Central memory CD8-positive, alpha-beta T cell (primary cell): ENCODE results near the gene U2AF1L4.
"Not testable (repeated sequence)": the region's sequence is repeated elsewhere in the genome, so short reads cannot be mapped to it uniquely, and the experiment has no call there.

Experiments
- ATAC-seq: fragments of 150-1000 bp; cut with Tn5 transposase; replicated peaks from 2 replicates; pipeline ENCODE4 v1.10.0; 2022; ENCODE audit warnings: mild to moderate bottlenecking, moderate FRiP score, moderate number of reproducible peaks; ENCODE audit not compliant: poor library complexity, severe bottlenecking; ENCODE audit errors: extremely low read depth
- DNase-seq, 2 donors: peaks; one replicate each; pipeline ENCODE4 v3.0.0; 2021; ENCODE audit warnings: low spot score in 2 of 2
- H3K27ac Mint-ChIP-seq: one replicate; pipeline ENCODE4 v1.8.0; 2022; ENCODE audit warnings: low read depth, mild to moderate bottlenecking, moderate library complexity, mixed read lengths
- H3K27me3 Mint-ChIP-seq: one replicate; pipeline ENCODE4 v1.8.0; 2022; ENCODE audit warnings: mixed read lengths
- H3K36me3 Mint-ChIP-seq: one replicate; pipeline ENCODE4 v1.8.0; 2022; ENCODE audit warnings: mild to moderate bottlenecking, moderate library complexity, mixed read lengths; ENCODE audit not compliant: insufficient read depth
- H3K4me1 Mint-ChIP-seq: one replicate; pipeline ENCODE4 v1.8.0; 2022; ENCODE audit warnings: mixed read lengths
- H3K4me3 Mint-ChIP-seq: one replicate; pipeline ENCODE4 v1.8.0; 2022; ENCODE audit warnings: mild to moderate bottlenecking, moderate library complexity, mixed read lengths
- H3K9me3 Mint-ChIP-seq: one replicate; pipeline ENCODE4 v1.8.0; 2022; ENCODE audit warnings: mixed read lengths

Gene U2AF1L4

DNA sequence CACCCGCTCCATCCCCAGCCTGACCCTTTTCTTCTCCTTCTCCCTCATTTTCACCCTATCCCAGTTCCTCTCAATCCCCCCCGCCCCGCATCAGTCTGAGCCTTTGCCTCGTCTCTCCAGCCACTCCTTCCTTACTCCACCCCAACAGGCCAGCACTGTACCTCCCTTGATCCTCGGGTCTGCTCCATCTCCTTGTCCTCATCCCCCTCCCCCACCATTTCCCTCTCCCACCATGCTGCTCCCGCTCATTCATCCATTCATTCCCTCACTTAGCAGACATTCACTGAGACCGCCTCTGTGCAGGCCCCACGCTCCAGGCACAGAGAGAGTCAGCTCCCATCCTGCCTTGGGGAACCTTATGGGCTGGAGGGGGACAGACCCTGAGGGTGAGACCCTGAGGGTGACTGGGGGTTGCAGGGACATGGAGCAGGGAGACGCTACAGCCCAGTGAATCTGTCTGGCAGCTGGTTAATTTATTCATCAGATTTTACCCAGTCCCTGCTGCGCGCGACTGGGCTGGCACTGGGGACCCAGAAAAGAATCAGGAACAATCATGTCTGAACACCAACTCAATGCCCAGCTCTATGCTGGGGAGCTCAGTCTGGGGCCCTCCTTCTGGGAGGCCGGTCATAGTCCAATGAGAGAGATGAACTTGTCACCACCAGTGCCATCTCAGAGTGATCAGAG lies 31.0 kb upstream of the U2AF1L4 start:
- Mint-ChIP-seq H3K36me3 (peaks cover 4% of the 10 kb centered on the region), H3K9me3 (no peaks in the 10 kb centered on the region), H3K27me3 (no peaks in the 10 kb centered on the region), H3K4me3 (peak overlapping the region; percentile 75), H3K4me1 (peaks cover 25% of the 10 kb centered on the region), H3K27ac (no peak overlapping the region)
- ATAC-seq (no peak), DNase-seq (no peak)

DNA sequence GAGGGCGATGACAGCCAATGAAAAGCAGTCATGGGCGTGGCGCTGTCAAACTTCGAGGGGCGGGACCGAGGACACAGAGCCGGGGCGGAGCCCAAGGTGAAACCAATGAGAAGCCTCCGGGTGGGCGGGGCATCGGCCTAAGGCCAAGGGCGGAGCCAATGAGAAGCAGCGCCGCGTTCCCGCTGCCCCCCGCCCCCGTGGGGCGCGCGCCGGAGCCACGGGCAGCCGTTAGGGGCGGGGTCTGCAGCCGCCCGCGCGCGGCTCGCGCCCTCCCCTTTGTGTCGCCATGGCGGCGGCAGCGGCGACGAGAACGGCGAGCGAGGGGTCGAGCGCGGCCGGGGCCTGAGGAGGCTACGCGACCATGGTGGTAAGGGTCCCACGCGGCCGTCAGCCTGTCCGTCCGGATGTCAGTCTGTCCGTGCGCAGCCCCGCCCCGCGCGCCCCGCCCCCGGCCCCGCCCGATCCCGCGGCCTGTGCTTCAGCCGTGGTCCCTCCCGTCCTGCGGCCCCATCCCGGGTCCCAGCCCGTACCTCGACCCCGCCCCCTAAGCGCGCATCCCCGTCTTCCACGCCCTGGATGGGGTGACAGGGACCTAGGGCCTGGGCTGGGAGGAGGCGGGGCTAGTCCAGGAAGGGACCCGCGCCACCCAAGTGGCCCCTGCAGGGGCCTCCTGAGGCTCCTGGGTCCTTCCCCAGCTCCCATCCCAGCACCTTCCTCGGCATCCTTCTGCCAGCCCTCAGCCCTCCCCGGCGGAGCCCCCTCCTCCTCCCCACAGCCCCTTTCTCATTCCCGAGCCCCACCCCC lies 30.3 kb upstream of the U2AF1L4 start, which contains the start of gene ARHGAP33:
Gene ARHGAP33 (plus strand): TSS at position 267 of the 804 bp plus-strand sequence. CDS start 95 bp downstream, at position 362.
- Mint-ChIP-seq H3K27ac (peak within 1 kb of the TSS; percentile 80), H3K4me1 (peaks cover 25% of the 10 kb centered on the region)

DNA sequence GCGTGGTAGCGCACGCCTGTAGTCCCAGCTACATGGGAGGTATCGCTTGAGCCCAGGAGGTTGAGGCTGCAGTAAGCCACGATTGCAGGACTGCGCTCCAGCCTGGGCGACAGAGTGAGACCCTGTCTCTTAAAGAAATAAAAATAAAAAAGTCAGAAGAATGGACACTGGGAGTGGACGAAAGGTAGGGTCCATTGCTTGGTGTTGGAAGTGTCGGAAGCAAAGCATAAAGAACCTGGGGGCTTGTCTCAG lies 29.8 kb upstream of the U2AF1L4 start:
- peak overlapping the region; percentile 80 for H3K27ac Mint-ChIP-seq
- H3K36me3 Mint-ChIP-seq: peaks cover 4% of the 10 kb centered on the region
- H3K4me3 Mint-ChIP-seq: peak overlapping the region; percentile 75
- no peaks in the 10 kb centered on the region for H3K9me3 Mint-ChIP-seq
- DNase-seq: no peak
- peaks cover 25% of the 10 kb centered on the region for H3K4me1 Mint-ChIP-seq
- no peak for ATAC-seq
- no peaks in the 10 kb centered on the region for H3K27me3 Mint-ChIP-seq

More for the DNA sequence above, 30.3 kb upstream of the U2AF1L4 start, which contains the start of gene ARHGAP33:
- ATAC-seq (peak; percentile 93), DNase-seq (peak; percentile 96 to 98)
- H3K4me3 Mint-ChIP-seq: peak within 1 kb of the TSS; percentile 75
- no peaks in the 10 kb centered on the region for H3K27me3 Mint-ChIP-seq
- peaks cover 4% of the 10 kb centered on the region for H3K36me3 Mint-ChIP-seq
- H3K9me3 Mint-ChIP-seq: no peaks in the 10 kb centered on the region

DNA sequence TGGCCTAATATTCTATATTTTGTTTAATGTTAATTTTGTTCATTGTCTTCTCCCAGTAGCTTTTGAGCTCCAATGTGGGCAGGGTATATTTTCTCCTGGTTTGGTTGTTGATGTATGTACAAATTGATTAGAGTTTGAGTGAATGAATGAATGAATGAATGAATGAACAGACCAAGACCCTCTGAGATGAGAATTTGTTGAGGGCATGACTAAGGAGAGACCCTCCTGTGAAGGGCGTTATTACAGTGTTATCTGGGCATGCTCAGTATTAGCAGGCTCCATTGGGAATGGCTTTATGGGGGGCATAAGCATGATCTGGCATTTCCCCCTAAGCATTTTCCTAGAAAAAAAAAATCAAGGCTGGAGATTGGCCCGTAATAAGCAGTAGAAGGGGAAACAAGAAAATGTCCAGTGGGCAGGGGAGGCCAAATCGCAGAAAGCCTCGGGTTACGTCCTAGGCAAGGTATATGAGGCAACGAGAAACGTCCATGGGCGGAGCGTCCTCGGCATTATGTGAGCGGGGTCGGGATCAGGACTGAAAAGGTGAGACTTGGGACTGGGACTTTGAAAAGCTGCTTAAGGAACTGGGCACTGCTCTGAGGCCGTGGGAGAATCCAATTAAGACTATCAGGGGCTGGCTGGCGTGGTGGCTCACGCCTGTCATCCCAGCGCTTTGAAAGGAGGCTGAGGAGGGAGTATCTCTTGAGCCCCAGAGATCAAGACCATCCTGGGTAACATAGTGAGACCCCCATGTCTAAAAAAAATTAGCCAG lies 29.2 kb upstream of the U2AF1L4 start:
- Mint-ChIP-seq H3K27ac (peak overlapping the region; percentile 80), H3K4me3 (peak overlapping the region; percentile 75), H3K36me3 (peaks cover 4% of the 10 kb centered on the region), H3K4me1 (peaks cover 25% of the 10 kb centered on the region), H3K27me3 (no peaks in the 10 kb centered on the region), H3K9me3 (no peaks in the 10 kb centered on the region)
- DNase-seq (no peak), ATAC-seq (no peak)

DNA sequence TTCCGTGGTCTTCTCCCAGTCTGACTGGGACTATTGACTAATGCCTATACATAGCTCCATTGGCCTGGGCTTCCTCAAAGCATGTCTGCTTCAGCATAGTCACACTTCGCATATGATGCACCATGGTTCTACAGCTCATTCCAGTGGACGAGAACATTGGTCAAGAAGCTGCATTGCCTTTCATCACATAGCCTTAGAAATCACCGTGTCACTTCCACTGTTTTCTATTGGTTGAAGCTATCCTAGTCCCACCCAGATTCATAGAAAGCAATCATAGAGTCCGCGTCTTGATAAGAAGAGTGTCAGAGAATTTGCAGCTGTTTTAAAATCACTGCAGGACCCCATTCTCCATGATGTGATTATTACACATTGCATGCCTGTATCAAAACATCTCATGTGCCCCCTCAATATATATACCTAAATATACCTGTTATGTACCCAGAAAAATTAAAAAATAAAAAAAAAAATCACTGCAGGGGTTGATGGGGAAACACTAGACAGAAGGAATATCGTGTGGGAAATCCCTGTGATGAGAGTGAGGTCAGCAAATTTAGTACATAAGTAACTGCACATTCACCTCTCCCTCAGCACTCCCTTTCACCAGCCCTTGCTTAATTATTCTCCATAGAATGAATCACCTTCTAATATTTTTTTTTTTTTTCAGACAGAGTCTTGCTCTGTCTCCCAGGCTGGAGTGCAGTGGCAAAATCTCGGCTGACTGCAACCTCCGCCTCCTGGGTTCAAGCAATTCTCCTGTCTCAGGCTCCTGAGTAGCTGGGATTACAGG lies 28.0 kb upstream of the U2AF1L4 start:
- Mint-ChIP-seq H3K27ac (no peak overlapping the region), H3K4me3 (no peak overlapping the region), H3K36me3 (peaks cover 3% of the 10 kb centered on the region), H3K27me3 (no peaks in the 10 kb centered on the region), H3K9me3 (no peaks in the 10 kb centered on the region), H3K4me1 (peaks cover 25% of the 10 kb centered on the region)
- ATAC-seq (no peak), DNase-seq (no peak)

GRCh38 chr19:35772362-35772761 lies 27.1 kb upstream of the U2AF1L4 start:
- H3K4me1 Mint-ChIP-seq: peaks cover 25% of the 10 kb centered on the region
- not testable (repeated sequence) for H3K4me3 Mint-ChIP-seq, H3K27me3 Mint-ChIP-seq, ATAC-seq, H3K9me3 Mint-ChIP-seq, DNase-seq, H3K36me3 Mint-ChIP-seq, H3K27ac Mint-ChIP-seq

DNA sequence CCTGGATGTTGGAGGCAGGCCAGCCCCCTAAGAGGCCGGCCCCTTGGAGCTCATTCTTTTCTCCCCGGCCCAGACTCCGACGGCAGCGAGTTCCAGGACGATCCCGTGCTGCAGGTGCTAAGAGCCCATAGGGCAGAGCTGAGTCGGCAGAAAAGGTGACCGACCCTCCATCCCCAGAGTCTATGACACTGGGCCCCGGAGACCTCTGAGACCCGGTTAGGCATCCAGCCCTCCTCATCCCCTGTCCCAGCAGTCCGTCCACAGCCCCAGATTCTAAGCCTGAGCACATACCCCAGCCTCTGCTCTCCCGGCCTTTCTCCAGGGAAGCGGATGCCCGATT lies 22.8 kb upstream of the U2AF1L4 start:
- no peaks in the 10 kb centered on the region for H3K4me1 Mint-ChIP-seq
- ATAC-seq (no peak), DNase-seq (no peak)
- H3K9me3 Mint-ChIP-seq: no peaks in the 10 kb centered on the region
- no peak overlapping the region for H3K4me3 Mint-ChIP-seq
- H3K36me3 Mint-ChIP-seq: peaks cover 13% of the 10 kb centered on the region
- no peak overlapping the region for H3K27ac Mint-ChIP-seq
- no peaks in the 10 kb centered on the region for H3K27me3 Mint-ChIP-seq

GRCh38 chr19:35767288-35768081 lies 22.3 kb upstream of the U2AF1L4 start:
- Mint-ChIP-seq H3K27ac (no peak overlapping the region), H3K36me3 (peaks cover 16% of the 10 kb centered on the region), H3K4me3 (no peak overlapping the region), H3K27me3 (no peaks in the 10 kb centered on the region), H3K9me3 (no peaks in the 10 kb centered on the region), H3K4me1 (no peaks in the 10 kb centered on the region)
- ATAC-seq (no peak), DNase-seq (no peak)

GRCh38 chr19:35766571-35767104 lies 21.4 kb upstream of the U2AF1L4 start:
- no peak overlapping the region for H3K4me3 Mint-ChIP-seq
- H3K27ac Mint-ChIP-seq: no peak overlapping the region
- peaks cover 19% of the 10 kb centered on the region for H3K36me3 Mint-ChIP-seq
- H3K4me1 Mint-ChIP-seq: no peaks in the 10 kb centered on the region
- no peaks in the 10 kb centered on the region for H3K27me3 Mint-ChIP-seq
- ATAC-seq (no peak), DNase-seq (no peak)
- no peaks in the 10 kb centered on the region for H3K9me3 Mint-ChIP-seq

DNA sequence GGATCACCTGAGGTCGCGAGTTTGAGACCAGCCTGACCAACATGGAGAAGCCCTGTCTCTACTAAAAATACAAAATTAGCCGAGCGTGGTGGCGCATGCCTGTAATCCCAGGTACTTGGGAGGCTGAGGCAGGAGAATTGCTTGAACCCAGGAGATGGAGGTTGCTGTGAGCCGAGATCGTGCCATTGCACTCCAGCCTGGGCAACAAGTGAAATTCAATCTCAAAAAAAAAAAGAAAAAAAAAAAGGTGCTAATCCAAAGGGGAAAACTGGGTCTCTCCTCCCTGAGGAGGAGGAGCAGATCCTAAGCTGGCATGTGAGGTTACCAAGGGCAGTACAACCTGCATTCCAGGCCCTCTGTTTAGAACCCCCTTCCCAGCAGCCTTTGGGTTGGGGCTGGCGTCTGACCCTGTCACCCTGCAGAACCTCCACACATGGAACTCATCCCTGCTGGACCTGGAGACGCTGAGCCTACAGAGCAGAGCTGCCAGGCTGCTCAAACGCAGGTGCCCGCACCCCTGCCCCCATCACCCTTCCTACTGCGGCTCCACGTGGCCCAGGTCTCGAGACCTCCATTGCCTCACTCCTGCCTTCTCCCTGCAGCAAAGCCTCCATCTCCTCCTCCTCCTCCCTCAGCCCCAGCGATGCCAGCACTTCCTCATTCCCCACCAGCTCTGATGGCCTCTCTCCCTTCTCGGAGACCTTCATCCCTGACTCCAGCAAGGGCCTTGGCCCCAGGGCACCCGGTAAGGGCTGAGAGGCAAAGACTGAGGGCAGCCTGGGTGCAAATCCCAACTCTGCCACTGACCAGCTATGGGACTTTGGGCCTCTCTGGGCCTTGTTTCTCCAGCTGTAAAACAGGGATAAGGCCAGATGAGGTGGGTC lies 19.5 kb upstream of the U2AF1L4 start:
- Mint-ChIP-seq H3K27ac (no peak overlapping the region), H3K27me3 (no peaks in the 10 kb centered on the region), H3K9me3 (no peaks in the 10 kb centered on the region), H3K36me3 (peaks cover 19% of the 10 kb centered on the region), H3K4me1 (peaks cover 1% of the 10 kb centered on the region), H3K4me3 (no peak overlapping the region)
- DNase-seq (no peak), ATAC-seq (no peak)
